NCI-H2107 (cell line): ENCODE measurements around the gene MME.

Experiments
- DNase-seq: peaks from one replicate; lab custom pipeline; 2025; lab: John Stamatoyannopoulos, UW

Gene MME

DNA sequence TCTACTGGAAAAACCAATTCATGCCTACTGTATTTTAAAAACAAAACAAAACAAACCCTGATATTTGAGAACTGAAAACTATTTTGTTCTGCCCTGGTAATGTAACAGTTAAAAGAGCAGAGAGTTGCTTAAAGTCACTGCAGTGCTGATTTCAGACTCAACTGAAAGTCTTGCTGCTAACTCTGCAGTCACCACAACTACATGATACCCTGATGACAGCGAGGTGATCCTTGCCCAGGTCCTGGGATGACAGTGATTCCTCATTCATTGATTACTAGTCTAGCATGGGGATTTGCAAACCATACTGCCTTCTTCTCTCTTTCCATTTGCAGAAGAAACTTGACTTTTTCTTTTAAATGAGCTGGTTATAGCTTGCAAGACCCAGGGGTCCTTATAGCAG lies 67.5 kb downstream of the MME start:
- DNase-seq: no peak

DNA sequence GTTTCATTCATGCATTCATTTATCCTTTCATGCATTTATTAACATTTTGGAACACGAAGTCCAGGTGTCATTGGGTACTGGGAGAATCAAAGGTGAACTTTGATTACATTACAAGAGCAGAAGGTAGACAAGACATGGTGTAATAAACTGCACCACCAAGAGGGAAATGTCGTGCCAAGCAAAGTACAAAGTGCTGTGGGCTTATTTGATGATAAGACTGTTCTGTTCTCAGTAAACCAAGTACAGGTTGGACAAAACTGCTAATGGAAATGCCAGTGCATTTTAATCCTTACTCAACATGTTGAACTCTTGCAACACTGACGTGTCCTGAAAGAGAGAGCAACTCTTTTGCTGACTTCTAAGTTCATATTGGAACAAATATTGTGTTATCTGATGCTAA lies 69.4 kb downstream of the MME start:
- DNase-seq: no peak

DNA sequence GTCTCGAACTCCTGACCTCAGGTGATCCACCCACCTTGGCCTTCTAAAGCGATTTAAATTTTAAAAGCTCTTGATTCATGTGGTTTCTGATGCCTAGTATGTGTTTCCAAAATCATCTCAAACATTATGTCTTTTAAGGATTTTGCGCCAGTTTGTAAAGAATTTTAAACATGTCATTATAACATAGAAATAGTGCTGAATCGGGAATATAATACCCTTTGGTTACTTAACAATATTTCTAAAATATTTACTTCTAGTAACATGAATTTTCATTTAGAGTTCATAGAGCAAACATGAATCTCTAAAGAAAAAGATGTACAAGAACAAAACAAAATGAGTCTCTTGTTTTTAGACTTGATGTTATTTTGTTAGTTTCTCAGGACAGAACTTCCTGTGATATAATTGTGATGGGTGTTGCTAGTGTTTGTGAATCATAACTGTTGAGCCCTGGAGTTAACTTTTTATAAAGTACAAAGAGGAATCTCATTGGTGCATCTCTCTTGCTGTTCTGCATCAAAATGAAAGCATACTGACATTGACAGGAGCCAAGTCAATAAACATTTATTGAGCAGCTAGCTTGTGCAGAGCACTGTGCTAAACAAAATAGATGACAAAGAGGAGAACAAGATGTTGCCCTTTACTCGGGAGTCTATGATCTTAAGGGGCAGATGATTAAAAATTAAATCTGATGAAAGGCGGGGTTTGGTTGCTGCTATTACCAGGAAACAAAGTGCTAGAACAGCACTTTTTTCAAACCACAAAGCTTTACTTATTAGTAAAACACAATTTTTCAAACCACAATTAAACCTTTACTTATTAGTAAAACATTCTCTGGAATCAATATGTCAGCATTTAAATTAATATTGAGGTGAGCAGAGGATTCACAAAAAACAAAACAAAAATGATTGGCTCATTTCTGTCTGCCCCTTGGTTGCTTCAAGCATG lies 73.4 kb downstream of the MME start:
- no peak for DNase-seq

GRCh38 chr3:155154255-155154654 lies 74.1 kb downstream of the MME start:
- DNase-seq: no peak

DNA sequence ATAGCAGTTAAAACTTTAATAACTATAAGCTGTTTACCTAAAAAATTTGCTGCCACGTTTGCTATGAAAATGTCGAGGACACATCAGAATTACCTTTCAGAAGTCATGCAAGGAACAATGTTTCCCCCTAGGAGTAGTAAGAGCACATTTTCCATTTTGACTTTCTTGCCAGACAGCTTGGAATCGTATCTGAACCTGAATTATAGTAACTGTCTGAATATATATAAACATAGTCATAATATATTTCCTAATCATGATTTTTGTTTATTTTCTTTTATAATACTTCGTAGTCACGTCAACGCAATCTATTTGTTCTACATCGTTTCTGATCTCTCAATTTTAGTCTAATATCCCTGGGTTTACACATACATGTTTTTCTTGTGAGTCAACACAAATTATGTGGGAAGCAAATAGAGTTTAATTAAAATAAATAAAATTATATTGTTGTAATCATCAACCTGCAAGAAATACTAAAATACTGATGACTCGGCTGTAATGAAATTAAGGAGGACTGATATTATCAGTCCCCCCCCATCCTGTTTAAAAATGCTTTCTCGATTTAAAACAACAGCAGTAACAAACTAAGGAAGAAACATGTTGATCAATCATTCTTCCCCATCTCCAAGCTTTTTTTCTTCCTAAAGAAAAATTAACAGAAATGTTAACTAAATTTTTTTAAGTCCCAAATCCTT lies 78.4 kb downstream of the MME start:
- no peak for DNase-seq

DNA sequence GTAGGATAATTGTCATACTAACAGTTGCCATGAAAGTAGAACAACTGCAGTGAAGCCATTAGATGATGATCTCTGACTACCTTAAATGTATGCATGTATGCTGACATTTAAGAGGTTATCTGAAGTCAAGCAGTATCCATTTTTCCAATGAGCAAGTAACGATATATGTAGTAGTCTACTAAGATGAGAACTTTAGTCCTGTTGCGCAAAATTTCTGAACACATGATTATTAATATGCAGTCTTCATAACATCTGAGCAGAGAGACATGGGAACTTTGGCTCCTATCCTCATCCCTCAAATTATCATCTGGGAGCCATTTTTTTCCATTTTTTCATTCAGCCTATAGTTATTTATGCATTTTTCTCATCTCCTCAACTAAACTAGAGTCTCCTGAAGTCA lies 79.2 kb downstream of the MME start:
- DNase-seq: no peak

DNA sequence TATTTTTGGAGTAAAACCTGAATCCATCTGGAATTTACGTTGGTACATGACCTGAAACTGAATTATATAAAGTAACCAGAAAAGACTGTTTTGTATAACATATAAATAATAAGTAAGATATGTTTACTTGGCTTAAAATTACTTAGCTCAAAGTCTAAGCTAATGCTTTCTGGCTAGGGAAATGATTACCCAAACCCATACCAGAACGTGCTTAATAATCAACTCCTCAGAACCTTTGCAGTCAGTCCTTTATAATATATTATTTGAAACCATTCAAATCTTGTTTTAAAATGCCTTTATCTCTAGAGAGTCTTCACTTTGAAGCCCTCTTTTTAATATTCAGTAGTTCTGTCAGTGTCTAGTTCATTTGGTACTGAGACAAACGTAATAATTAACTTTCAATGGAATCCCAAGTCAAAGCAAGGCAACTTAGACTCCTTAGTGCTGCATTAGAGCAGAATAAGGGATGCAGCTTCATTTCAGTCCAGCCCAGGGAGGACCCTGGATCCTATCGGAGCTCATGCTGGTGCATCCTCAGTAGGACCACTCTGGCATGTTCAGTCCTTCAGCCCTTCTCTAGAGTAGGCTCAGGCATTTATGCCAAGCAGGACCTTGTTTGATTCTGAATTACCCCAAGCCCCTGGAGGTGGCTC lies 81.6 kb downstream of the MME start:
- DNase-seq: no peak

DNA sequence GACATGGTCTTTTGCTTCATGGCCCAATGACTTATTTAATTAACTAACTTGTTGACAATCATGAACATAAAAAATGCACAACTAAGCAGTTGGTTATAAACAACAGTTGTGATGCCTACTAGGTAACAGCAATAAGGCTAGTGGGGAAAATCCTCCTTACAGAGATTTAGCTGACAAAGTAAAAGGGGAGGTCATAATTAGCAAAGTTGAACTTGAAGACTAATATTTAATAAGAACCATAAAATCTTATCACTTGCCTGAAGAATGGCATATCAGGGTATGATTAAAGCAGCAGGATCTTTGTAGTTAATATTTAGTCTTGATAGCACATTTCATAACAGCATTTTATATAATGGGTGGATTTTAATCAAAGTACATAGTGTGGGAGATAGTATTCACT lies 84.2 kb downstream of the MME start:
- DNase-seq: no peak

- DNase-seq: no peak
Observed at GRCh38 chr3:155166441-155166840, 86.3 kb downstream of the MME start.

DNA sequence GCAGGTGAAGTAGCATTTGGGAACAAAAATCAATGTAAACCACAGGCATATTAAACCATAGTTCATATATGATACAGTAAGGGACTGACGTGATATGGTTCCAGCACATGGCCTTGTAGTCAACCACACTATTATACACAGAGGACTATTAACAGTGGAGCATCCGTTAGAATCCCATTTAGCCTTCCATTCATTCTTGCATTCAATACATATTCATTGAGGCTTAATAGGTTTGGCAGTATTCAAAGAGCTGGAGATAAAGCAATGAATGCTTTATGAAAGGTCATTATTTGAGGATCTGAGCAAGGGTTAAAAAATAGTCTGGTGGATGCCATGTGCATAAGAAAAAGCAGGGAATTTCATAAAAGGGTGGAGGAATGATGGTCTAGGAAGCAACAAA lies 89.1 kb downstream of the MME start:
- DNase-seq: no peak

- DNase-seq: no peak
Observed at GRCh38 chr3:155173771-155174170, 93.7 kb downstream of the MME start.

GRCh38 chr3:155178810-155179436 lies 98.8 kb downstream of the MME start:
- no peak for DNase-seq

DNA sequence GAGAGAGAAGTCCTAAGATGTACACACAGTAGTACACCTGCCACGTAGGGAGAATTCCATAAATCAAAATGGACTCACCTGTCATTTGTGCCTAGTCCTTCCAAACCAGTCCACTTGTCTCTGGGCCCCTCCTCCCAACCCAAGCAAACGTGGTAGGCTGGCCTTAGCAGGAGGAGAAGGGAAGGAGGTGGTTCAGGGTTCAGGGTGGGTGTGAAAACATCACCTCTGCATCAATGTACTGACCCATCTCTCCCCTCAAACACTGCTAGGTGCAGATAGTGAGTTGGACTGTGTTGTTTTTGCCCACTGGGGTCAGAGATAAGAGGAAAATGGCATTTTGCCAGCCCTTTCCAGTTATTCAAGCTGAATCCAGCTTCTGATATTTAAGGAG lies 99.3 kb downstream of the MME start:
- no peak for DNase-seq

DNA sequence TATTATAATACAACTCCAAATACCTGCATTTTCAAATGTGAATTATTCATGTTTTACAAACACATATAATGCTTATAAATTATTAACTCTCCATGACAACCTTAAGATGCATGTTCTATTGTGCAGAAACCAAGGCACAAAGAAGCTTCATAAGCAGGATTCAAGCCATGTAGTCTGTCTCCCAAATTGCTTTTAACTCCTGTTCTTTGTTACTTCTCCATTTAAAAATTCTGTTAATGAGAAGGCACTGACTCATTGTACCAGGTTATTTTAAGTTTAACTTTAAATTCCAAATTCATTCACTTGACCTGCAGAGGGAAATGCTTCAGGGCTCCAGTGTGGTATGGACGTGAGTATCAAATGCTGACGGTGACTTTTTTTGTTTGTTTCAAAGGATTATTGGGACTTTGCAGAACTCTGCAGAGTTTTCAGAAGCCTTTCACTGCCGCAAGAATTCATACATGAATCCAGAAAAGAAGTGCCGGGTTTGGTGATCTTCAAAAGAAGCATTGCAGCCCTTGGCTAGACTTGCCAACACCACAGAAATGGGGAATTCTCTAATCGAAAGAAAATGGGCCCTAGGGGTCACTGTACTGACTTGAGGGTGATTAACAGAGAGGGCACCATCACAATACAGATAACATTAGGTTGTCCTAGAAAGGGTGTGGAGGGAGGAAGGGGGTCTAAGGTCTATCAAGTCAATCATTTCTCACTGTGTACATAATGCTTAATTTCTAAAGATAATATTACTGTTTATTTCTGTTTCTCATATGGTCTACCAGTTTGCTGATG lies 100.0 kb downstream of the MME start:
- no peak for DNase-seq

DNA sequence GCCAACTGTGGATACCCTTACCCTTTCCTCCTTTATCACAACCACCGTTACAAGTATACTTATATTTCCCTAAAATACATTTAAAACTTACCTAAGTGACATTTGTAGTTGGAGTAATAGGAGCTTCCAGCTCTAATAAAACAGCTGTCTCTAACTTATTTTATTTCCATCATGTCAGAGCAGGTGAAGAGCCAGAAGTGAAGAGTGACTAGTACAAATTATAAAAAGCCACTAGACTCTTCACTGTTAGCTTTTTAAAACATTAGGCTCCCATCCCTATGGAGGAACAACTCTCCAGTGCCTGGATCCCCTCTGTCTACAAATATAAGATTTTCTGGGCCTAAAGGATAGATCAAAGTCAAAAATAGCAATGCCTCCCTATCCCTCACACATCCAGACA lies 102.3 kb downstream of the MME start:
- DNase-seq: no peak

GRCh38 chr3:155184011-155184410 lies 103.9 kb downstream of the MME start:
- DNase-seq: no peak

DNA sequence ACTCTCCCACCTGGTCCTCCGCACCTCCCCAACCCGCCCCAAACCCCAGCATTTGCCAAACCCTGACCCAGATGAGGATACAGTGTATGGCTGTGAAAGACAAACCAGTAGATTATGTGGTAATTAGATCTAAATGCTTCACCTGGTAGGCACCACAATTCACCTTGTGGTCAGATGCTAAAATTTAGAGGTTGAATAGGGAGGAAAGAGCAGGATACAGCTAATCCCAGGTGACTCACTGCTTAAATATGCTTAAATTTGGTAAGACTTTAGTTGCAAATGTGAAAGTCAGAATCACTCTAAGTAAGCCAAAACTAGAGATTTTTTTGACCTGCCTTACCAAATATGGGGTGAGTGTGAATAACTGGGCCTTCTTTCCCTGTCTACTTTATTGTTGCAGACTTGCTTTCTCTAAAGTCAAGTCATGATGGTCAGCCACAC lies 105.5 kb downstream of the MME start:
- DNase-seq: no peak

GRCh38 chr3:155188031-155188430 lies 107.9 kb downstream of the MME start:
- no peak for DNase-seq

- no peak for DNase-seq
Observed at GRCh38 chr3:155189478-155189877, 109.4 kb downstream of the MME start.

GRCh38 chr3:155190691-155191090 lies 110.6 kb downstream of the MME start:
- DNase-seq: no peak

DNA sequence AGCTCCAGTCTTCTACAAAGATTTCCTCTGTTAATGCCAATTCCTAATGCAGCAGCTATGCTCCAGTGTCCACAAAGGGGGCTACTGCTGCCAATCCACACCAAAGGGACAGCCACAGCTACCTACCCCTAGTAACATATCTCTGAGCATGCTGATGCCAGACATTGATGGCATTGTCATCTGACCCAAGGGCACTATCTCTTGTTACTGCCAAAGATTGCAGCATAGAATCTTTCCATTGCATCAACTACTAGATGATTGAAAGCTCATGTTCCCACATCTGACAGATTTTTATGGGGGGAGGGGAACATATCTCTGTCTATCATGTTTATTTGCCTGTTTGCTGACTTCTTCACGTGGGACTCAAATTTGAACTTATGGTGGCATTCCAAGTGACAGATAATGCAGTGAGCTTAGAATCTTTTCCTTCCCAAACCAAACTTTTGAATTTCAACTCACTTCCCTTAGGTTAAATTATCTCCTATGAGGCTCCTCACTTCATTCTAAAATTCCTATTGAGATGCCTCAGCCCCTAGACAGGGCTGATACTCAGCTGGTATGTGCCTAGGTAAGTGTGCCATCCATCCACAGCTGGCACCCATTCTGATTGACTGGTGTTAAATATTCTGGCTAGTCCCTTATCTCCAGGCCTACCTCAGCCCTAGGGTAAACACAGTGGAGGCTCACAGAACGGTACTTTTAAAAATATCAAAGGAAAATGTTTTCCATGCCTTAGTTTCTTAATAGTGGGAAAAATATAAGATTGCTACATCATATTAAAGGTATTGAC lies 113.0 kb downstream of the MME start:
- no peak for DNase-seq
